ENCODE data around the gene ZG16B. TPM values are rescaled to one million over a fixed set of nuclear protein-coding genes. Genes with fewer than 3 reads are reported as not detected.

Gene ZG16B
- total RNA-seq, 2 donors from 2014 or later, result 34.1 to 62.1 TPM

GRCh38 chr16:2814551-2815298, 15.4 kb upstream of the ZG16B start:
- no peaks in the 10 kb centered on the region for H3K9me3 ChIP-seq
- no peaks in the 10 kb centered on the region for H3K27me3 ChIP-seq
- H3K4me1 ChIP-seq, result no peaks in the 10 kb centered on the region
- no peak for DNase-seq
- intact Hi-C loops (cut with DNase I), result no loop called here
- no peak overlapping the region for H3K4me3 ChIP-seq
- no peak overlapping the region for H3K9ac ChIP-seq (ENCODE audit: low read depth in 2 of 2, low read length in 2 of 2)
- TF ChIP-seq CTCF (IDR thresholded peaks at IDR 0.05), result no peak
- H3K36me3 ChIP-seq, result no peaks in the 10 kb centered on the region
- H3K27ac ChIP-seq, result no peak overlapping the region

GRCh38 chr16:2815299-2815771, 14.8 kb upstream of the ZG16B start:
- no peak overlapping the region for H3K27ac ChIP-seq
- no peak for TF ChIP-seq CTCF (IDR thresholded peaks at IDR 0.05)
- no peak for DNase-seq
- H3K9me3 ChIP-seq, result no peaks in the 10 kb centered on the region
- no peaks in the 10 kb centered on the region for H3K27me3 ChIP-seq
- intact Hi-C loops (cut with DNase I), result no loop called here
- no peaks in the 10 kb centered on the region for H3K36me3 ChIP-seq
- no peak overlapping the region for H3K9ac ChIP-seq (ENCODE audit: low read depth in 2 of 2, low read length in 2 of 2)
- H3K4me1 ChIP-seq, result no peaks in the 10 kb centered on the region
- no peak overlapping the region for H3K4me3 ChIP-seq

GRCh38 chr16:2816751-2817339, 13.3 kb upstream of the ZG16B start, which contains the start of gene PRSS21:
Gene PRSS21 (plus strand): TSS chr16:2817237. CDS start chr16:2817269, 32 bp downstream.
- Histone ChIP-seq H3K27me3 (no peaks in the 10 kb centered on the region), H3K9me3 (no peaks in the 10 kb centered on the region), H3K27ac (no peak within 1 kb of the TSS), H3K4me3 (no peak within 1 kb of the TSS), H3K9ac (ENCODE audit: low read depth in 2 of 2, low read length in 2 of 2) (no peak within 1 kb of the TSS), H3K36me3 (no peaks in the 10 kb centered on the region), H3K4me1 (no peaks in the 10 kb centered on the region)
- intact Hi-C loops (cut with DNase I), result no loop called here
- no peak for DNase-seq
- TF ChIP-seq CTCF (IDR thresholded peaks at IDR 0.05), result no peak

GRCh38 chr16:2817340-2818271, 12.5 kb upstream of the ZG16B start:
- H3K27me3 ChIP-seq, result no peaks in the 10 kb centered on the region
- H3K9me3 ChIP-seq, result no peaks in the 10 kb centered on the region
- no peak overlapping the region for H3K9ac ChIP-seq (ENCODE audit: low read depth in 2 of 2, low read length in 2 of 2)
- no peak overlapping the region for H3K27ac ChIP-seq
- intact Hi-C loops (cut with DNase I), result no loop called here
- TF ChIP-seq CTCF (IDR thresholded peaks at IDR 0.05), result no peak
- no peak for DNase-seq
- no peaks in the 10 kb centered on the region for H3K4me1 ChIP-seq
- H3K36me3 ChIP-seq, result no peaks in the 10 kb centered on the region
- H3K4me3 ChIP-seq, result no peak overlapping the region

GRCh38 chr16:2818272-2818876, 11.7 kb upstream of the ZG16B start:
- H3K27me3 ChIP-seq, result no peaks in the 10 kb centered on the region
- H3K9me3 ChIP-seq, result no peaks in the 10 kb centered on the region
- no peaks in the 10 kb centered on the region for H3K36me3 ChIP-seq
- no peaks in the 10 kb centered on the region for H3K4me1 ChIP-seq
- no peak for DNase-seq
- H3K4me3 ChIP-seq, result no peak overlapping the region
- TF ChIP-seq CTCF (IDR thresholded peaks at IDR 0.05), result no peak
- intact Hi-C loops (cut with DNase I), result no loop called here
- no peak overlapping the region for H3K9ac ChIP-seq (ENCODE audit: low read depth in 2 of 2, low read length in 2 of 2)
- H3K27ac ChIP-seq, result no peak overlapping the region

Measured in colonic mucosa (tissue), 4 donors.